ENCODE results near the gene CCDC187. TPM values are rescaled to one million over a fixed set of nuclear protein-coding genes. Genes with fewer than 3 reads are reported as not detected.
A peak's percentile ranks its signal among the peaks of the same experiment; 100 is the strongest.

The CCDC187 gene
- total RNA-seq, 2 experiments from 2014 or later, result not detected

DNA sequence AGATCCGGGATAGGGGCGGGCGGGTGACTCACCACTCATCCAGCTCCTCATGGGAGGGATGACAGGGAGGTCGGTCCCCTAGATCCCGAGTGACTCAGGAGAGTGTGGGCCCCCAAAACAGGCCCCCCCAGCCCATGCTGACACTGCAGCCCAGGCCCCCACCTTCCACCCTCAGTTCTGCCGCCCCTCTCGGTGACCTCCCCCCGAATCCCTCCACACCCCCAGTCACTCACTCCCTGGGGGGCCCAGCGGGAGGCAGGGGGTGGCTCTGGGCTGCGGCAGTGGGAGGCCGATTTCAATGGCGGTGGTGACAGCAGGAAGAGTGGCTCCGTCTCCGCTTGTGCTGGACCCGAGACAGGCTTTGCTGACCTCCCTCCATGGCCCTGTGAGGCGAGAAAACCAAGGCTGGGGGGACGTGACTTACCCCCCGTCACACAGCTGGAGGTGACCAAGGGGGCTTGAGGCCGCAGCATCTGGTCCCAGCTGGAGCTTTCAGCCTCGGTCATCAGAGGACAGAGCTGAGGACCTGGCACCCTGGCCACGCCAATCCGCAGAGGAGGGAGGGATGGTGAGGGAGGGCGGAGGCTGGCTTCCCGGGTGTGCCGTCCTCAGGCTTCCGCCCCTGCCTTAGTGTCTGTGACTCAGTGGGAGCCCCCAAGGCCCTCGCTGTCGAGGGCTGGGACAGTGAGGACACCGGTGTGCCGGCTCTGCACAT is 32.4 kb upstream of the CCDC187 start:
- H3K9me3 Mint-ChIP-seq, result no peaks in the 10 kb centered on the region
- DNase-seq, result no peak
- H3K4me3 Mint-ChIP-seq, result no peak overlapping the region
- no peak overlapping the region for H3K27ac Mint-ChIP-seq
- CTCF ChIA-PET, result no interaction called here
- no peaks in the 10 kb centered on the region for H3K27me3 Mint-ChIP-seq
- no peaks in the 10 kb centered on the region for H3K36me3 Mint-ChIP-seq (ENCODE audit: low read depth)
- H3K4me1 Mint-ChIP-seq, result peaks cover 2% of the 10 kb centered on the region
- POLR2A ChIA-PET, result no interaction called here

DNA sequence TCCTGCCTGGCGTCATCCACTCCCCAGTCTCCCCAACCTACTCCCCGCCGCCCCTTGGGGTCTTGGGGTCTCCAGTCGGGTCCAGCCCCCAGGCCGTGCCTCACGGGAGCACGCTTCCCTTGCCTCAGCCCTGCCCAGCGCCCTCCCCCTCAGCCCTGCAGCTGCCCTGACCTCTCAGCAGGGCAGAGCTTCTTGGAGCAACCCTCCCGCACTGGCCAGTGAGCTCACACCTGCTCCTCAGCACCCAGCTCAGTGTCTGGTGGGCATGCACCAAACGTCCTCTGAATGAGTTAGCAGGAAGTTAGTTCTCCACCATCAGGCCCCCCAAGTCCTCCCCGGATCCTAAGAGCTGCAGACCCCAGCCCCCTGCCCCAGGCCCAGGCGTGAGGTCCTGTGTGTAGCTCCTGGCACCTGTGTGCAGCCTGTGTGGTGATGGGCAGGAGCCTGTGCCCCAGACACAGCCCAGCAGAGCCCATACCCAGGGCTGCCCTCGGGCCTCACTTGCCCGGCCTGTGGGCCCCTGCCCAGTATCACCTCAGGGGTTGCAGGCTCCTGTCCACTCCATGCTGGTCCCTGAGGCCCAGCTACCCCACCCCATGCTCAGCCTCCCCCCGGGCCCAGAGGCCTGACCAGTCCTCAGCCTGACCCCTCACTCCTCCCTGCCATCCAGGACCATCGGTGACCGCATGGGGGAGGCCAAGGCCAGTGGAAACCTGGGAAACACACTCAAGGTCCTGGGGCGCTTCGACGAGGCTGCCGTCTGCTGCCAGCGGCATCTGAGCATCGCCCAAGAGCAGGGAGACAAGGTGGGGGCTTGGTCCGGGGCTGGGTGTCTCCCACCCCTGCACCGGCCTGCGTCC is 31.6 kb upstream of the CCDC187 start:
- CTCF ChIA-PET, result no interaction called here
- no peaks in the 10 kb centered on the region for H3K36me3 Mint-ChIP-seq (ENCODE audit: low read depth)
- H3K9me3 Mint-ChIP-seq, result no peaks in the 10 kb centered on the region
- no peak for DNase-seq
- H3K27me3 Mint-ChIP-seq, result no peaks in the 10 kb centered on the region
- no peak overlapping the region for H3K27ac Mint-ChIP-seq
- POLR2A ChIA-PET, result no interaction called here
- no peak overlapping the region for H3K4me3 Mint-ChIP-seq
- peaks cover 2% of the 10 kb centered on the region for H3K4me1 Mint-ChIP-seq

DNA sequence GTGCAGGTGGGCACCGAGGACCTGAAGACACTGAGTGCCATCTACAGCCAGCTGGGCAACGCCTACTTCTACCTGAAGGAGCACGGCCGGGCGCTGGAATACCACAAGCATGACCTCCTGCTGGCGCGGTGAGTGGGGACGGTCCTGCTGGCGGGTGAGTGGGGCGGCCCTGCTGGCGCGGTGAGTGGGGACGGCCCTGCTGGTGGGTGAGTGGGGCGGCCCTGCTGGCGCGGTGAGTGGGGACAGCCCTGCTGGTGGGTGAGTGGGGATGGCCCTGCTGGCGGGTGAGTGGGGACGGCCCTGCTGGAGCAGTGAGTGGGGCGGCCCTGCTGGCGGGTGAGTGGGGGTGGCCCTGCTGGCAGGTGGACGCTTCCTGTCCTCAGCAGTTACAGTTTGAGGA is 30.6 kb upstream of the CCDC187 start:
- peaks cover 2% of the 10 kb centered on the region for H3K4me1 Mint-ChIP-seq
- H3K27me3 Mint-ChIP-seq, result no peaks in the 10 kb centered on the region
- DNase-seq, result no peak

DNA sequence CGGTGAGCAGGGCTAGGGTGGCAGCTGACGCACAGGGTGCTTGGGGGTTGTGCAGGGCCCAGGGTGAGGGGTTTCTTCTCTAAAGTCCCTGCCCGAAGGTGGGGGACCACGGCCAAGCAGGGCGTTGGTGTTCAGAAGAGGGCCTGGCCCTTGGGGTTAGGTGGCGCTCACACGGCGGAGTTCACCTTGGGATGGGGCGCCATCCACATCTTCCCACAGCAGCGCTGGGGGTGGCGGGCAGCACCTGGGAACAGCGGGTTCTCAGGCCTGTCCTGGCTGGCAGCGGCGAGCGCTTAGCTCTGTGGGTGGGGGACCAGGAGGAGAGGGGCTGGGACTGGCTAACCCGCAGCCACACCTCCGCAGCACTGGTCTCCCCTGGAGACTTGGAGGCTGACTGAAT is 29.6 kb upstream of the CCDC187 start:
- Mint-ChIP-seq H3K27ac (no peak overlapping the region), H3K9me3 (no peaks in the 10 kb centered on the region)
- POLR2A ChIA-PET, result no interaction called here

More for the DNA sequence above, 30.6 kb upstream of the CCDC187 start:
- no peak overlapping the region for H3K27ac Mint-ChIP-seq
- CTCF ChIA-PET, result no interaction called here
- POLR2A ChIA-PET, result no interaction called here
- H3K36me3 Mint-ChIP-seq (ENCODE audit: low read depth), result no peaks in the 10 kb centered on the region
- H3K9me3 Mint-ChIP-seq, result no peaks in the 10 kb centered on the region
- H3K4me3 Mint-ChIP-seq, result no peak overlapping the region

DNA sequence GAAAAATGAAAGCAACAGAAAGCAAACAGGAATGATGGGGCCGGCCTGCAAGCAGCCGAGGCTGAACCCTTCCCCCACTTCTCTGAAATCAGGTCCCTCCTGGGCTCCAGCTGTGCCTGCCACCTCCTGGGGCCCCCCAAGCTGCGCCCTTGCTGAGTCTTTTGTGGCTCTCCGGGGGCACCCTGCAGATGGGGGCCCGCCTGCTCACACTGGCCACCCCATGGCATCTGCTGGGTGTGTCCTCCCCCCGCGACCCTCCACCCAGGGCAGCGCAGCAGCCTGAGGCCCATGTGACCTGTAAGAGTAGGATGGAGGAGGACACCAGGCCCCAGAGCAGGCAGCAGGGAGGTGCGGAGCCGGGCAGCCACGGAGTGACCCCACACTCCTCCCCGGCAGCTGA is 29.2 kb upstream of the CCDC187 start:
- CTCF ChIA-PET, result no interaction called here
- no peaks in the 10 kb centered on the region for H3K9me3 Mint-ChIP-seq
- H3K27ac Mint-ChIP-seq, result no peak overlapping the region
- no peak overlapping the region for H3K4me3 Mint-ChIP-seq
- POLR2A ChIA-PET, result no interaction called here
- H3K4me1 Mint-ChIP-seq, result peaks cover 5% of the 10 kb centered on the region
- no peaks in the 10 kb centered on the region for H3K36me3 Mint-ChIP-seq (ENCODE audit: low read depth)
- no peak for DNase-seq
- H3K27me3 Mint-ChIP-seq, result no peaks in the 10 kb centered on the region

More for the DNA sequence above, 29.6 kb upstream of the CCDC187 start:
- no peak overlapping the region for H3K4me3 Mint-ChIP-seq
- H3K36me3 Mint-ChIP-seq (ENCODE audit: low read depth), result no peaks in the 10 kb centered on the region
- H3K27me3 Mint-ChIP-seq, result no peaks in the 10 kb centered on the region
- peaks cover 5% of the 10 kb centered on the region for H3K4me1 Mint-ChIP-seq
- CTCF ChIA-PET, result no interaction called here
- DNase-seq, result no peak

DNA sequence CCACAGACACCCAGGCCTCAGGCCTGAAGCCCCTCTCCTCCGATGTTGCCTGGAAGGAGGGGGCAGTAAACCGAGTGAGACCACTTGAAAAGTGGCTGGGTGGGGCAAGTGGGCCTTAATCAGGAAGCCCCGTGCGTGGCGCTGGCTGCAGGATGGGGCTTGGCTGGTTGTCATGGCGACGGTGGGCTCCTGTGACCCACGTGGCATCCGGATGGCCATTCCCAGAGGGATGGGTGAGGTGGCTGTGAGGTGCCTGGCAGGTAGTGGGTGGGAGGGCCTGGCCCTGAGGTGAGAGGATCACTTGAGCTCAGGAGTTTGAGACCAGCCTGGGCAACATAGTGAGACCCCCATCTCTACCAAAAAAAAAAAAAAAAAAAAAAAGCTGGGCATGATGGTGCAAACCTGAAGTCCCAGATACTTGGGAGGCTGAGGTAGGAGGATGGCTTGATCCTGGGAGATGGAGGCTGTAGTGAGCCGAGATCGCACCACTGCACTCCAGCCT is 28.6 kb upstream of the CCDC187 start:
- H3K27me3 Mint-ChIP-seq, result no peaks in the 10 kb centered on the region
- H3K4me1 Mint-ChIP-seq, result peaks cover 5% of the 10 kb centered on the region
- ChIA-PET CTCF (no interaction called here), POLR2A (no interaction called here)
- H3K36me3 Mint-ChIP-seq (ENCODE audit: low read depth), result no peaks in the 10 kb centered on the region
- DNase-seq, result no peak
- H3K4me3 Mint-ChIP-seq, result no peak overlapping the region
- H3K27ac Mint-ChIP-seq, result no peak overlapping the region
- no peaks in the 10 kb centered on the region for H3K9me3 Mint-ChIP-seq

DNA sequence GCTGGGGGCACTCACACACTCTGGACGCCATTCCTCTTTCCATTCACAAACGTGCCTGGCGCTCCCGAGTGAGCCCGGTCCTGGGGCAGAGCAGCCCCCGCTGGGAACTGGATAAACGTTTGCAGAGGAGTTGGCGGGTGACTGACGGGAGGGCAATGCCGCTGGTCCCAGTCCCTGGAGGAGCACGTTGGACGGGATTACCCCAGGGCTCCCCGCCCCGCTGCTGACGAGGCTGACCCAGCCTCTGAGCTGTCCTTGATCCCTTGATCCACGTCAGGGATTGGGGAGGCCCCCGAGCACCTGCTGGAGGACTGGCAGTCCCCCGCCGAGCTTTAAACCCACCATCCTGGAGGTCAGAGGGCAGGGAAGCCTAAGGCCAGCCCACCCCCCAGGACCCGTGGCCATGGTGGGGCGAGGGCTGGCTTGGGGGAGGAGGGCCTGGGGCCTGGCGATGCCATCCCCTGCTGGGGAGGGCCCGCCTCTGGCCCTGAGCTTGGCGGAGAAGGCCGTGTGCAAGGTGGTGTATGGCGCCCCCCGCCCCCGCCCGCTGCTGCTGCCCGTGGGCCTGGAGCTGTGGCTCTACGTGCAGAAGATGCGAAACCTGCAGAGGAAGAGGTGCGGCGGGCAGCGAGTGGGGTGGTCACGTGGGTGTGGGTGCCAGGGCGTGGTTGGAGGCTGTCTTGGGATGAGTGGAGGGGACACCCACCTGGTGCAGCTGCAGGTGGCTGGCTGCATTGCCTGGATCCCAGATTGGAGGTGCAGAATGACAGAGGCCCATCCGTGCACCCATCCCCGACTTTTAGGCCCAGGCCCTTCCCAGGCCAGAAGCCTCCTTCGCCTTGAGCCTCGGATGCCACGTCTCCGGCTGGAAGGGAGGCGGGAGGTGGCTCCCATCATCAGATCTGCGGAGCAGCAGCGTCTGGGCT is 27.9 kb upstream of the CCDC187 start:
- ChIA-PET CTCF (no interaction called here), POLR2A (no interaction called here)
- DNase-seq, result peak; percentile 26
- Mint-ChIP-seq H3K27ac (no peak overlapping the region), H3K27me3 (no peaks in the 10 kb centered on the region), H3K4me3 (no peak overlapping the region), H3K9me3 (no peaks in the 10 kb centered on the region), H3K36me3 (ENCODE audit: low read depth) (no peaks in the 10 kb centered on the region), H3K4me1 (peaks cover 5% of the 10 kb centered on the region)

DNA sequence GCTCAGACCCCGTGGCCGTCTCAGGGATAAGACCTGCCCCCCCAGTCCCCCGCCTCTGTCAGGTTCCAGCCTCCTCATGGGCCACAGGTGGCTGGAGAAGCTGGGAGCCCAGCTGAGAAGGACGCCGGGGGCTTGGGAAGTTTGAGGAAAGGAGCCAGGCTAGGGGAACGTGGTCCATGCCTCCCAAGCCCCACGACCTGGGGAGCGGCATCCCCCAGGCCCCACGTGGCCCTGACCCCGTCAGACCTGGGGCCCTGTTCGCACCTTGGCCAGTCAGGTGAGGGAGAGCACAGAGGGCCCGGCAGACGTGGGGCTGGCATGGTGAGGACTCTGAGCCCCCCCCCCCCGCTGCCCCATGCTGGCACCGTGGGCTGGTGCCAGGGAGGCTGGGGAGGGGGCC is 27.1 kb upstream of the CCDC187 start:
- no peak for DNase-seq
- Mint-ChIP-seq H3K4me3 (no peak overlapping the region), H3K27me3 (no peaks in the 10 kb centered on the region), H3K9me3 (no peaks in the 10 kb centered on the region), H3K4me1 (peaks cover 5% of the 10 kb centered on the region), H3K36me3 (ENCODE audit: low read depth) (no peaks in the 10 kb centered on the region), H3K27ac (no peak overlapping the region)
- CTCF ChIA-PET, result no interaction called here
- POLR2A ChIA-PET, result no interaction called here

DNA sequence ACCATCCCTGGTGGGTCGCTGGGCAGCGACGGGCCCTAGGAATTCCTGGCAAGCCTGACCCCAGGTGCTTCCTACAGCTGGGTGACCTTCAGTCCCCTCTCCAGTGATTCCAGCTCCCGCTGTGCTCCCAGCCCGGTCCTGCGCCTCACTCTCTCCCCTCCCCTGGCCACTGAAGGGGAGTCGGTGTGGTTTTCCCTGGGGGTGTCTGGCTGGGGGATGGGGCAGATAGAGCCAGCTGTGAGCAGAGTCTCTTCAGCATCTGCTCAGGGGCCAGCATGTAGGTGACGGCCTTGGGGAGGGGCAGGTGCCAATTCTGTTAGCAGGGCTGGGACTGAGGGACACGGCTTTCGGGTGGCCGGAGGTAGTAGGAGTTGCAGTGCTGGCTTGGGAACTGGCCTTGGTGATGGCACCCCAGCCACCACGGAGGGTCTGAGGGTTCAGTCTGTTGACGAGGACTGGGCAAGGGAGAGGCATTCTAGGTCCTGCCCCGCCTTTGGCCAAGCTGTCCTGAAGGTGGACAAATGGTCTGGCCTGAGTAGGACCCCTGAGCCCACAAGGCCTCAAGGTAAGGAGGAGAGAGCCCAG is 26.6 kb upstream of the CCDC187 start:
- Mint-ChIP-seq H3K4me1 (peaks cover 5% of the 10 kb centered on the region), H3K27ac (no peak overlapping the region), H3K27me3 (no peaks in the 10 kb centered on the region), H3K9me3 (no peaks in the 10 kb centered on the region), H3K36me3 (ENCODE audit: low read depth) (no peaks in the 10 kb centered on the region), H3K4me3 (no peak overlapping the region)
- CTCF ChIA-PET, result no interaction called here
- DNase-seq, result no peak
- POLR2A ChIA-PET, result interaction anchor here (1.5 kb wide), 1 partner anchor 33 kb away, joined by 4 read pairs; the partner anchor contains the start of gene DNLZ

DNA sequence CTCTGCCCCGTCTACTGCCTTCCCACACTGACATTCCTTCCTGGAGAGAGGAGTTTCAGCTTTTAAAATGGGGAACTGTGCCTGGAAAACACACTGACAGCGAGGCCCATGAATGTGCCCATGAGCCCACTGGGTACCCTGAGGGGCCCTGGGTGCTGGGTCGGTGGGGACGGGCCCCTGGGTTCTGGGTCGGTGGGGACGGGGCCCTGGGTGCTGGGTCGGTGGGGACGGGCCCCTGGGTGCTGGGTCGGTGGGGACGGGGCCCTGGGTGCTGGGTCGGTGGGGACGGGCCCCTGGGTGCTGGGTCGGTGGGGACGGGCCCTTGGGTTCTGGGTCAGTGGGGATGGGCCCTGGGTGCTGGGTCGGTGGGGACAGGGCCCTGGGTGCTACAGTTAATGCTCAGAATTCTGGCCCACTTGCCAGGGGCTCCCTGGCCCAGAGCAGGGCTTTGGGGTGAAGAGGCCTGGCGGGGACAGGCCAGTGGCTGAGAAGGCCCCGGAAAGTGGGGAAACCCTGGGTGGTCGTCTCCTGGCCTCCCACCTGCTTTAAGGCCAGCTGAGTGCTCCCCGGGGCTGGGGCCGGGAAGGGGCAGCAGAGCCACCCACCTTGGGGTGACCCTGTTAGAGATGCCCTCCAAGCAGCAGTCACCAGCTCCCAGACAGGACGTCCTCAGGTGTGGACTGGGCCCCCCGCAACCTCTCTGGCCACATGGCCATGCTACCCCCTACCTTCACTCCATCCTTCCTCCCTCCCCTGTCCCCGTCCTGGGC is 25.9 kb upstream of the CCDC187 start:
- Mint-ChIP-seq H3K27me3 (no peaks in the 10 kb centered on the region), H3K27ac (no peak overlapping the region), H3K36me3 (ENCODE audit: low read depth) (no peaks in the 10 kb centered on the region), H3K4me1 (peaks cover 5% of the 10 kb centered on the region), H3K4me3 (no peak overlapping the region), H3K9me3 (no peaks in the 10 kb centered on the region)
- no peak for DNase-seq
- ChIA-PET CTCF (interaction anchor here (0.6 kb wide), 1 partner anchor 414 kb away, joined by 3 read pairs; no protein-coding TSS in a partner anchor), POLR2A (interaction anchor here (1.5 kb wide), 1 partner anchor 34 kb away, joined by 4 read pairs; the partner anchor contains the start of gene DNLZ)

DNA sequence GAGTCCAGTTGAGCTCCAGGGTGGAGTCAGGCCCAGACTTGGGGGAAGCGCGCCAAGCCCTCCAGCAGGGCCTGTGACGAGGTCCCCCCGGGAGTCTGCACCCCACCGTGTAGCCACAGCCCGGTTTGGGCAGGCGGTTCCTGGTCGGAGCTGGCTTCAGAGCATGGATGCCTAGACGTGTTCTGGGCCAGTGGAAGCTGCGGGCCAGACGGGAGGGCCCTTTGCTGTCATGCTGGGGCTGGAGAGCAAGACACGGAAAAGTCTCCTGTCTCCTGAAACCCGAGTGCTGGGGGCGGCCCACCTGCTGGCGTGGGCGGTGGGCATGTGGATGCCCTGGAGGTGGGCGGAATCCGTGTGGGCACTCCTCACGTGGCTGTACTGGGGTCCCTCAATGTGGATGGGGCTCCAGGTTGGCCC is 25.3 kb upstream of the CCDC187 start:
- DNase-seq, result no peak
- H3K27me3 Mint-ChIP-seq, result no peaks in the 10 kb centered on the region
- peaks cover 5% of the 10 kb centered on the region for H3K4me1 Mint-ChIP-seq
- no peak overlapping the region for H3K4me3 Mint-ChIP-seq
- H3K27ac Mint-ChIP-seq, result no peak overlapping the region
- H3K9me3 Mint-ChIP-seq, result no peaks in the 10 kb centered on the region
- ChIA-PET CTCF (interaction anchor here (0.6 kb wide), 1 partner anchor 415 kb away, joined by 3 read pairs; no protein-coding TSS in a partner anchor), POLR2A (interaction anchor here (1.5 kb wide), 1 partner anchor 35 kb away, joined by 4 read pairs; the partner anchor contains the start of gene DNLZ)
- H3K36me3 Mint-ChIP-seq (ENCODE audit: low read depth), result no peaks in the 10 kb centered on the region

DNA sequence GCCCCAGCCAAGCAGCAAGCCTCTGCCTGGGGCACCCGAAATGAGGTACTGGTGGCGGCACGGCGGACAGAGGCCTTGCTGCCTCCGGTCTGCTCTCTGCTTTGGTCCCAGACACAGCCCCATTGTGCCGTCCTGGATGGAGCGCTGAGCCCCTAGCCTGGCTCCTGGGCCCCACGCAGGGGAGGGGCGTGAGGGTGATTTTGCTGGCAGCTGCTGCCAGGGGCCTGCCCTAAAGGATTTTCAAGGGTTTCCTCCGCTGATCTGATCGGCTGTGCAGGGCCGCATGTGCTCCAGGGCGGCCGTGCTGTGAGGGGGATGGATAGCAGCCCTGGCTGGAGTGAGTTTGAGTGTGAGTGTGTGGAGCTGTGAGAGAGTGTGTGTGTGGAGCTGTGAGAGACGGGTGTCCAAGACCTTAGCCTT is 24.7 kb upstream of the CCDC187 start:
- DNase-seq, result no peak
- H3K27me3 Mint-ChIP-seq, result no peaks in the 10 kb centered on the region
- H3K36me3 Mint-ChIP-seq (ENCODE audit: low read depth), result no peaks in the 10 kb centered on the region
- ChIA-PET CTCF (no interaction called here), POLR2A (no interaction called here)
- no peaks in the 10 kb centered on the region for H3K9me3 Mint-ChIP-seq
- H3K4me3 Mint-ChIP-seq, result peak overlapping the region; percentile 51
- H3K27ac Mint-ChIP-seq, result no peak overlapping the region
- peaks cover 5% of the 10 kb centered on the region for H3K4me1 Mint-ChIP-seq
